Gastrocnemius medialis (tissue), 4 donors: Measurements from ENCODE around the gene INPP5F.

Experiments used
- CTCF ChIP-seq, 5 experiments: fragments of 450-650 bp in 3 of 5; fragments of 200-600 bp in 2 of 5; sonication (generic) in 2 of 5; IDR thresholded peaks in 4 of 5; conservative IDR thresholded peaks in 1 of 5; 1 replicate in 4 of 5; 2 replicates in 1 of 5; pipeline ENCODE4 v1.5.1; 2016 to 2019; ENCODE audit warnings: antibody characterized with exemption in 5 of 5, mild to moderate bottlenecking in 3 of 5, moderate library complexity in 3 of 5
- POLR2A ChIP-seq, 2 donors: fragments of 450-650 bp; IDR thresholded peaks; one replicate each; pipeline ENCODE4 v1.6.1; 2017; ENCODE audit warnings: antibody characterized with exemption in 2 of 2, mild to moderate bottlenecking in 2 of 2, moderate library complexity in 2 of 2

- no peak for TF ChIP-seq CTCF (IDR thresholded peaks at IDR 0.05 in 4 of 5, conservative IDR thresholded peaks at IDR 0.05 in 1 of 5)
- no peak for TF ChIP-seq POLR2A (IDR thresholded peaks at IDR 0.05)
These were observed 9.6 kb downstream of the INPP5F start for GRCh38 chr10:119735451-119735850.
